ENCODE results near the gene DUSP15.

DNA sequence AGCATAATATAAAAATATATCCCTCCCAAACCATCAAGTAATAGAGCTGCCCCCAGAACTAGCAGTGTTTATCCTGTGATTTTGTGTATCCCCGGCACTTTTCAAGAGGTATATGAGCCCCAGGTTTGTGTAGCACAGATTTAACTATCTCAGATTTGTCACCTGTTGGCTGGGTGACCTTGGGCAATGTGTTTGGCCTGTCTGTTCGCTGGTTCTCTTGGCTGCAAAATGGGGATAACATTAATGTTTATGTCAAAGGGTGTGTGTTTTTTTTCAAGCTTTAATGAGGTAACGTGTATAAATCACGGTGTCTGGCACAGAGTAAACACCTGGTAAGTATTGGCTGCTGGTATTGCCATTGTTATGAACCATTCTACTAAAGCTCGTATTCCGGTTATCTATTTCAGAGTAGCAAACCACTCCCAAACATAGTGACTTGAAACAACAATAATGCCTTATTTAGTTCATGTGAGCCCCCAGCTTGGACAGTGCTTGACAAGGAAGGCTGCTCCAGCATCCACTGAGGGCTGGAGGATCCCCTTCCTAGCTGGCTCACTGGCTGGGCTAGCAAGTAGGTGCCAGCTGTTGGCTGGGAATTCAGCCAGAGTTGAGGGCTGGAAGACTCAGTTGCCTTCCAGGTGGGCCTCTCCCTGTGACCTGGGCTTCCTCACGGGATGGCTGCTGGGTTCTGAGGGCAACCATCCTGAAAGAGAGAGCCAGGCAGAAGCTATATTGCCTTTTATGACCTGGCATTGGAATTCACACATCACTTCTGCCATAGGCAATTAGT, 45.4 kb upstream of the DUSP15 start:
- TF ChIP-seq, protein P1, sequence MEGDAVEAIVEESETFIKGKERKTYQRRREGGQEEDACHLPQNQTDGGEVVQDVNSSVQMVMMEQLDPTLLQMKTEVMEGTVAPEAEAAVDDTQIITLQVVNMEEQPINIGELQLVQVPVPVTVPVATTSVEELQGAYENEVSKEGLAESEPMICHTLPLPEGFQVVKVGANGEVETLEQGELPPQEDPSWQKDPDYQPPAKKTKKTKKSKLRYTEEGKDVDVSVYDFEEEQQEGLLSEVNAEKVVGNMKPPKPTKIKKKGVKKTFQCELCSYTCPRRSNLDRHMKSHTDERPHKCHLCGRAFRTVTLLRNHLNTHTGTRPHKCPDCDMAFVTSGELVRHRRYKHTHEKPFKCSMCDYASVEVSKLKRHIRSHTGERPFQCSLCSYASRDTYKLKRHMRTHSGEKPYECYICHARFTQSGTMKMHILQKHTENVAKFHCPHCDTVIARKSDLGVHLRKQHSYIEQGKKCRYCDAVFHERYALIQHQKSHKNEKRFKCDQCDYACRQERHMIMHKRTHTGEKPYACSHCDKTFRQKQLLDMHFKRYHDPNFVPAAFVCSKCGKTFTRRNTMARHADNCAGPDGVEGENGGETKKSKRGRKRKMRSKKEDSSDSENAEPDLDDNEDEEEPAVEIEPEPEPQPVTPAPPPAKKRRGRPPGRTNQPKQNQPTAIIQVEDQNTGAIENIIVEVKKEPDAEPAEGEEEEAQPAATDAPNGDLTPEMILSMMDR (IDR thresholded peaks at IDR 0.05; ENCODE audit: low read depth, low read length, missing input control): no peak
- TF ChIP-seq, protein P2, sequence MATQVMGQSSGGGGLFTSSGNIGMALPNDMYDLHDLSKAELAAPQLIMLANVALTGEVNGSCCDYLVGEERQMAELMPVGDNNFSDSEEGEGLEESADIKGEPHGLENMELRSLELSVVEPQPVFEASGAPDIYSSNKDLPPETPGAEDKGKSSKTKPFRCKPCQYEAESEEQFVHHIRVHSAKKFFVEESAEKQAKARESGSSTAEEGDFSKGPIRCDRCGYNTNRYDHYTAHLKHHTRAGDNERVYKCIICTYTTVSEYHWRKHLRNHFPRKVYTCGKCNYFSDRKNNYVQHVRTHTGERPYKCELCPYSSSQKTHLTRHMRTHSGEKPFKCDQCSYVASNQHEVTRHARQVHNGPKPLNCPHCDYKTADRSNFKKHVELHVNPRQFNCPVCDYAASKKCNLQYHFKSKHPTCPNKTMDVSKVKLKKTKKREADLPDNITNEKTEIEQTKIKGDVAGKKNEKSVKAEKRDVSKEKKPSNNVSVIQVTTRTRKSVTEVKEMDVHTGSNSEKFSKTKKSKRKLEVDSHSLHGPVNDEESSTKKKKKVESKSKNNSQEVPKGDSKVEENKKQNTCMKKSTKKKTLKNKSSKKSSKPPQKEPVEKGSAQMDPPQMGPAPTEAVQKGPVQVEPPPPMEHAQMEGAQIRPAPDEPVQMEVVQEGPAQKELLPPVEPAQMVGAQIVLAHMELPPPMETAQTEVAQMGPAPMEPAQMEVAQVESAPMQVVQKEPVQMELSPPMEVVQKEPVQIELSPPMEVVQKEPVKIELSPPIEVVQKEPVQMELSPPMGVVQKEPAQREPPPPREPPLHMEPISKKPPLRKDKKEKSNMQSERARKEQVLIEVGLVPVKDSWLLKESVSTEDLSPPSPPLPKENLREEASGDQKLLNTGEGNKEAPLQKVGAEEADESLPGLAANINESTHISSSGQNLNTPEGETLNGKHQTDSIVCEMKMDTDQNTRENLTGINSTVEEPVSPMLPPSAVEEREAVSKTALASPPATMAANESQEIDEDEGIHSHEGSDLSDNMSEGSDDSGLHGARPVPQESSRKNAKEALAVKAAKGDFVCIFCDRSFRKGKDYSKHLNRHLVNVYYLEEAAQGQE (IDR thresholded peaks at IDR 0.05): no peak
- TF ChIP-seq YY1 (IDR thresholded peaks at IDR 0.05): no peak
- TF ChIP-seq, protein P3, sequence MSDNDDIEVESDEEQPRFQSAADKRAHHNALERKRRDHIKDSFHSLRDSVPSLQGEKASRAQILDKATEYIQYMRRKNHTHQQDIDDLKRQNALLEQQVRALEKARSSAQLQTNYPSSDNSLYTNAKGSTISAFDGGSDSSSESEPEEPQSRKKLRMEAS (IDR thresholded peaks at IDR 0.05): no peak
- TF ChIP-seq, protein P4, sequence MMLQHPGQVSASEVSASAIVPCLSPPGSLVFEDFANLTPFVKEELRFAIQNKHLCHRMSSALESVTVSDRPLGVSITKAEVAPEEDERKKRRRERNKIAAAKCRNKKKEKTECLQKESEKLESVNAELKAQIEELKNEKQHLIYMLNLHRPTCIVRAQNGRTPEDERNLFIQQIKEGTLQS (IDR thresholded peaks at IDR 0.05): no peak
